ENCODE results near the gene NUDT7. TPM values are rescaled to one million over a fixed set of nuclear protein-coding genes. Genes with fewer than 3 reads are reported as not detected.

NUDT7 gene
- polyA plus RNA-seq, 3 donors: 4.2 to 6.1 (median 5.0) TPM

- no peak overlapping the region for H3K9ac ChIP-seq (ENCODE audit: insufficient read depth, low read length, poor library complexity, severe bottlenecking)
- H3K79me2 ChIP-seq (ENCODE audit: insufficient read depth, low read length): no peaks in the 10 kb centered on the region
- intact Hi-C loops (cut with micrococcal nuclease): no loop called here
- H3K27ac Mint-ChIP-seq: no peak overlapping the region
- H3K36me3 ChIP-seq (replicated peaks in 1 of 2; ENCODE audit: control insufficient read depth in 1 of 2, insufficient read depth in 2 of 2, low read length in 2 of 2): no peaks in the 10 kb centered on the region
- DNase-seq: no peak
- no peak overlapping the region for H3K4me3 ChIP-seq (replicated peaks in 1 of 3; ENCODE audit: low read depth in 2 of 3, low read length in 3 of 3)
- no peaks in the 10 kb centered on the region for H4K20me1 ChIP-seq (ENCODE audit: insufficient read depth, low read length)
- H3K4me1 ChIP-seq (ENCODE audit: control insufficient read depth in 1 of 2, insufficient read depth in 2 of 2, low read length in 2 of 2): peaks cover 4 to 12% of the 10 kb centered on the region in 2 donors
- peaks cover 0 to 9% (median 3%) of the 10 kb centered on the region in 7 donors for H3K9me3 Mint-ChIP-seq
- no peak overlapping the region for H3K27ac ChIP-seq (ENCODE audit: low read depth in 1 of 2, low read length in 2 of 2)
- TF ChIP-seq CTCF (IDR thresholded peaks at IDR 0.05): no peak
- H3K27me3 ChIP-seq (ENCODE audit: control insufficient read depth in 2 of 2, insufficient read depth in 2 of 2, low read length in 2 of 2): peaks cover 54 to 65% of the 10 kb centered on the region in 2 donors
- H3K27me3 Mint-ChIP-seq (ENCODE audit: low read depth in 3 of 3): peaks cover 49 to 61% (median 55%) of the 10 kb centered on the region in 3 donors
- peaks cover 3 to 20% of the 10 kb centered on the region in 2 donors for H3K9me3 ChIP-seq (replicated peaks in 1 of 2; ENCODE audit: control insufficient read depth in 1 of 2, insufficient read depth in 1 of 2, low read length in 2 of 2)
- H3K36me3 Mint-ChIP-seq: peaks cover 0 to 3% of the 10 kb centered on the region in 2 donors
- peaks cover 8% of the 10 kb centered on the region for H3K4me1 Mint-ChIP-seq
- H2AFZ ChIP-seq (ENCODE audit: insufficient read depth, low read depth, low read length, poor library complexity, severe bottlenecking): no peak overlapping the region
- H3K4me2 ChIP-seq (replicated peaks; ENCODE audit: extremely low read depth, low read length, poor library complexity, severe bottlenecking): no peak overlapping the region
- WGBS (ENCODE audit: insufficient coverage): 2% methylated on average over 22 of the region's 34 CpGs
- peak overlapping the region in 1 of 2 donors; percentile 66 for H3K4me3 Mint-ChIP-seq
These were observed 67.0 kb downstream of the NUDT7 start for GRCh38 chr16:77789085-77790008.

GRCh38 chr16:77790009-77790372, 67.7 kb downstream of the NUDT7 start:
- Mint-ChIP-seq H3K4me1 (peaks cover 8% of the 10 kb centered on the region), H3K36me3 (peaks cover 0 to 3% of the 10 kb centered on the region in 2 donors), H3K9me3 (peaks cover 0 to 9% (median 3%) of the 10 kb centered on the region in 7 donors), H3K4me3 (peak overlapping the region in 1 of 2 donors; percentile 66), H3K27me3 (ENCODE audit: low read depth in 3 of 3) (peaks cover 49 to 63% (median 55%) of the 10 kb centered on the region in 3 donors), H3K27ac (no peak overlapping the region)
- H3K4me3 ChIP-seq (replicated peaks in 1 of 3; ENCODE audit: low read depth in 2 of 3, low read length in 3 of 3): no peak overlapping the region
- H3K9me3 ChIP-seq (replicated peaks in 1 of 2; ENCODE audit: control insufficient read depth in 1 of 2, insufficient read depth in 1 of 2, low read length in 2 of 2): peaks cover 3 to 20% of the 10 kb centered on the region in 2 donors
- TF ChIP-seq CTCF (IDR thresholded peaks at IDR 0.05): no peak
- H3K27ac ChIP-seq (ENCODE audit: low read depth in 1 of 2, low read length in 2 of 2): no peak overlapping the region
- no peaks in the 10 kb centered on the region for H3K36me3 ChIP-seq (replicated peaks in 1 of 2; ENCODE audit: control insufficient read depth in 1 of 2, insufficient read depth in 2 of 2, low read length in 2 of 2)
- H3K4me2 ChIP-seq (replicated peaks; ENCODE audit: extremely low read depth, low read length, poor library complexity, severe bottlenecking): no peak overlapping the region
- DNase-seq: no peak
- H3K79me2 ChIP-seq (ENCODE audit: insufficient read depth, low read length): no peaks in the 10 kb centered on the region
- H4K20me1 ChIP-seq (ENCODE audit: insufficient read depth, low read length): no peaks in the 10 kb centered on the region
- 8% methylated on average over 6 of the region's 11 CpGs for WGBS (ENCODE audit: insufficient coverage)
- H3K4me1 ChIP-seq (ENCODE audit: control insufficient read depth in 1 of 2, insufficient read depth in 2 of 2, low read length in 2 of 2): peaks cover 4 to 12% of the 10 kb centered on the region in 2 donors
- no peak overlapping the region for H3K9ac ChIP-seq (ENCODE audit: insufficient read depth, low read length, poor library complexity, severe bottlenecking)
- intact Hi-C loops (cut with micrococcal nuclease): no loop called here
- H3K27me3 ChIP-seq (ENCODE audit: control insufficient read depth in 2 of 2, insufficient read depth in 2 of 2, low read length in 2 of 2): peaks cover 54 to 65% of the 10 kb centered on the region in 2 donors
- no peak overlapping the region for H2AFZ ChIP-seq (ENCODE audit: insufficient read depth, low read depth, low read length, poor library complexity, severe bottlenecking)
